PC-3 (cell line): ENCODE data around the gene ACAT2. TPM values are rescaled to one million over a fixed set of nuclear protein-coding genes. Genes with fewer than 3 reads are reported as not detected.
A peak's percentile ranks its signal among the peaks of the same experiment; 100 is the strongest.

Source experiments
- ATAC-seq: fragments of 200-7000 bp; cut with Tn5 transposase; 2 replicates; pipeline ENCODE4 v1.9.1; 2020; ENCODE audit warnings: mild to moderate bottlenecking, moderate library complexity
- BruUV-seq: library from RNA; stranded (reverse); fragments of 400-500 nt; replicated peaks from 2 replicates; lab custom pipeline; 2021; lab: Mats Ljungman, UMichigan
- CTCF ChIA-PET: fragments of 300-600 bp; sonication (Branson Sonifier 250); formaldehyde crosslinking; loops from one replicate; lab custom pipeline; 2022; ENCODE audit warnings: antibody characterized with exemption; lab: Charles Lee
- POLR2A ChIA-PET: fragments of 300-600 bp; sonication (Branson Sonifier 250); formaldehyde crosslinking; loops from one replicate; lab custom pipeline; 2022; ENCODE audit warnings: antibody characterized with exemption; ENCODE audit not compliant: unreplicated experiment; lab: Charles Lee
- DNase-seq: peaks from one replicate; pipeline ENCODE4 v3.0.0-alpha.2; 2015
- H2AFZ ChIP-seq: fragments of 300-600 bp; sonication (generic); 2 replicates; pipeline ENCODE4 v1.6.0; 2016; ENCODE audit warnings: antibody characterized with exemption, low read length
- H3F3A ChIP-seq: fragments of 300-600 bp; sonication (generic); one replicate; pipeline ENCODE4 v1.6.0; 2017; ENCODE audit warnings: antibody characterized with exemption, low read length, control low read depth, mild to moderate bottlenecking; ENCODE audit not compliant: unreplicated experiment
- H3K27ac ChIP-seq: fragments of 300-600 bp; sonication (generic); 2 replicates; pipeline ENCODE4 v1.5.1; 2016; ENCODE audit warnings: mild to moderate bottlenecking, low read length
- H3K27me3 ChIP-seq: fragments of 300-600 bp; sonication (generic); 2 replicates; pipeline ENCODE4 v1.6.1; 2016; ENCODE audit warnings: low read length, mixed read lengths
- H3K36me3 ChIP-seq: fragments of 300-600 bp; sonication (generic); 2 replicates; pipeline ENCODE4 v1.6.1; 2016; ENCODE audit warnings: low read depth, mixed run types, low read length, mixed read lengths
- H3K4me1 ChIP-seq: fragments of 300-600 bp; sonication (generic); 2 replicates; pipeline ENCODE4 v1.5.1; 2016; ENCODE audit warnings: low read length; ENCODE audit not compliant: insufficient read depth
- H3K4me2 ChIP-seq: fragments of 300-600 bp; sonication (generic); 2 replicates; pipeline ENCODE4 v1.6.0; 2016; ENCODE audit warnings: low read length
- H3K4me3 ChIP-seq: fragments of 300-600 bp; sonication (generic); 2 replicates; pipeline ENCODE4 v1.5.1; 2016; ENCODE audit warnings: mild to moderate bottlenecking, low read length, mixed read lengths
- H3K79me2 ChIP-seq: fragments of 300-600 bp; sonication (generic); 2 replicates; pipeline ENCODE4 v1.6.1; 2017; ENCODE audit warnings: low read length, mixed read lengths
- H3K9ac ChIP-seq: fragments of 300-600 bp; sonication (generic); 2 replicates; pipeline ENCODE4 v1.6.0; 2016; ENCODE audit warnings: mild to moderate bottlenecking, low read length
- H3K9me2 ChIP-seq: fragments of 300-600 bp; sonication (generic); replicated peaks from 2 replicates; pipeline ENCODE4 v1.6.1; 2016; ENCODE audit warnings: mixed run types, low read length, mixed read lengths
- H3K9me3 ChIP-seq: fragments of 300-600 bp; sonication (generic); 2 replicates; pipeline ENCODE4 v1.6.1; 2016; ENCODE audit warnings: low read length, mixed read lengths
- H4K20me1 ChIP-seq: fragments of 300-600 bp; sonication (generic); 2 replicates; pipeline ENCODE4 v1.6.1; 2016; ENCODE audit warnings: low read length, mixed read lengths
- EZH2 ChIP-seq: fragments of 300-600 bp; sonication (generic); IDR thresholded peaks from one replicate; pipeline ENCODE4 v1.6.1; 2017; ENCODE audit warnings: antibody characterized with exemption, mild to moderate bottlenecking, low read length; ENCODE audit not compliant: unreplicated experiment
- EZH2phosphoT487 ChIP-seq: fragments of 300-600 bp; sonication (generic); IDR thresholded peaks from 2 replicates; pipeline ENCODE4 v1.6.1; 2018; ENCODE audit warnings: mild to moderate bottlenecking, antibody characterized with exemption, low read length, borderline replicate concordance
- intact Hi-C: fragments of 100-400 bp; cut with micrococcal nuclease; formaldehyde crosslinking; loops from 2 replicates; pipeline ENCODE4 v1.9.0; 2023
- total RNA-seq: library from RNA; depleted of rRNA; stranded (reverse); fragments of >200 nt; gene quantifications from 2 replicates; pipeline ENCODE4 v1.2.3, GENCODE V29; 2014
- TF ChIP-seq, protein P1 (sequence below): fragments of 300-600 bp; sonication (generic); conservative IDR thresholded peaks from 2 replicates; pipeline ENCODE4 v1.5.1; 2017; ENCODE audit warnings: antibody characterized with exemption, low read depth, mild to moderate bottlenecking, low read length

ACAT2 gene
- total RNA-seq, 1 experiment from 2014 or later, result 36.0 TPM

DNA sequence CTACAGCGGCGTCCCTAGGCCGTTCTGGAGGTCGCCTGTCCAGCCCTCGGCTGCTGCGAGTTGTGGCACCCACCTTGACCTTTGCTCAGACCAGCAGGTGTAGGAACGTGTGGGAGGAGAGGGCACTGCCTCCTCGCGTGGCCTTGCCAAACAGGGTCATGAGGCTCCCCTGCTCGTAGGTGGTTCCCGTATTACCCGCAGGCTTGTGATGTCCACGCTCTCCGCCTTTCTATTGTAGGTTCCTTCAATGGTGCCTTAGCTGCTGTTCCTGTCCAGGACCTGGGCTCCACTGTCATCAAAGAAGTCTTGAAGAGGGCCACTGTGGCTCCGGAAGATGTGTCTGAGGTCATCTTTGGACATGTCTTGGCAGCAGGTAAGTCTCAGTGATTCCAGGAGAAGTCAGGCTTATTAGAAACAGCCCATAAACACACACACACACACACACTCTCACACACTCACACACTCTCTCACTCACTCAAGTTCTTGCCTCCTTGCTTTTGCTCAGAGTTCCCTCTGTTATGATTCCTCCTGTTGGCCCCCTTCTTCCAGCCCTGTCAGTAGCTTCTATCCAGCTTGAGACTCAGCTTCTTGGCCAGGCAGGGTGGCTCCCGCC, 942 bp downstream of the ACAT2 start:
- Histone ChIP-seq H4K20me1 (no peaks in the 10 kb centered on the region), H2AFZ (peak overlapping the region; percentile 94), H3K27ac (peak overlapping the region; percentile 38), H3K9ac (peak overlapping the region; percentile 97), H3K36me3 (peaks cover 2% of the 10 kb centered on the region; the same call in 1 of the 2 replicates), H3K4me3 (peak overlapping the region; percentile 87), H3K27me3 (no peaks in the 10 kb centered on the region), H3F3A (no peaks in the 10 kb centered on the region), H3K9me3 (no peaks in the 10 kb centered on the region), H3K4me1 (peaks cover 21% of the 10 kb centered on the region), H3K4me2 (peak overlapping the region; percentile 98), H3K9me2 (no peaks in the 10 kb centered on the region), H3K79me2 (no peaks in the 10 kb centered on the region)
- peak; percentile 3 for ATAC-seq
- TF ChIP-seq, protein P1, sequence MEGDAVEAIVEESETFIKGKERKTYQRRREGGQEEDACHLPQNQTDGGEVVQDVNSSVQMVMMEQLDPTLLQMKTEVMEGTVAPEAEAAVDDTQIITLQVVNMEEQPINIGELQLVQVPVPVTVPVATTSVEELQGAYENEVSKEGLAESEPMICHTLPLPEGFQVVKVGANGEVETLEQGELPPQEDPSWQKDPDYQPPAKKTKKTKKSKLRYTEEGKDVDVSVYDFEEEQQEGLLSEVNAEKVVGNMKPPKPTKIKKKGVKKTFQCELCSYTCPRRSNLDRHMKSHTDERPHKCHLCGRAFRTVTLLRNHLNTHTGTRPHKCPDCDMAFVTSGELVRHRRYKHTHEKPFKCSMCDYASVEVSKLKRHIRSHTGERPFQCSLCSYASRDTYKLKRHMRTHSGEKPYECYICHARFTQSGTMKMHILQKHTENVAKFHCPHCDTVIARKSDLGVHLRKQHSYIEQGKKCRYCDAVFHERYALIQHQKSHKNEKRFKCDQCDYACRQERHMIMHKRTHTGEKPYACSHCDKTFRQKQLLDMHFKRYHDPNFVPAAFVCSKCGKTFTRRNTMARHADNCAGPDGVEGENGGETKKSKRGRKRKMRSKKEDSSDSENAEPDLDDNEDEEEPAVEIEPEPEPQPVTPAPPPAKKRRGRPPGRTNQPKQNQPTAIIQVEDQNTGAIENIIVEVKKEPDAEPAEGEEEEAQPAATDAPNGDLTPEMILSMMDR, result no peak
- TF ChIP-seq EZH2phosphoT487 (no peak), EZH2 (no peak)
- BruUV-seq, result TSS peak; percentile 32
- intact Hi-C loops, result loop anchor here (1.0 kb wide), 1 partner anchor 27 kb away; the partner anchor contains the start of gene TCP1
- DNase-seq, result no peak
- ChIA-PET POLR2A (no interaction called here), CTCF (no interaction called here)

GRCh38 chr6:159766906-159767305, 5.1 kb downstream of the ACAT2 start:
- Histone ChIP-seq H4K20me1 (no peaks in the 10 kb centered on the region), H3K4me3 (no peak overlapping the region), H2AFZ (no peak overlapping the region), H3K79me2 (no peaks in the 10 kb centered on the region), H3K36me3 (peaks cover 4% of the 10 kb centered on the region; the same call in 1 of the 2 replicates), H3F3A (no peaks in the 10 kb centered on the region), H3K9me3 (no peaks in the 10 kb centered on the region), H3K4me1 (no peaks in the 10 kb centered on the region; the same call in 1 of the 2 replicates), H3K4me2 (no peak overlapping the region), H3K27ac (no peak overlapping the region), H3K9ac (no peak overlapping the region), H3K9me2 (no peaks in the 10 kb centered on the region), H3K27me3 (no peaks in the 10 kb centered on the region)
- BruUV-seq, result no TSS peak
- POLR2A ChIA-PET, result no interaction called here
- intact Hi-C loops, result no loop called here
- TF ChIP-seq EZH2, result no peak
- no peak for TF ChIP-seq EZH2phosphoT487
- TF ChIP-seq, protein P1, result no peak
- DNase-seq (no peak), ATAC-seq (no peak)
- CTCF ChIA-PET, result no interaction called here

GRCh38 chr6:159769470-159769869, 7.6 kb downstream of the ACAT2 start:
- H3K27ac ChIP-seq, result no peak overlapping the region
- H3K4me3 ChIP-seq, result no peak overlapping the region
- H3K27me3 ChIP-seq, result no peaks in the 10 kb centered on the region
- no peak overlapping the region for H3K9ac ChIP-seq
- H3K36me3 ChIP-seq, result peaks cover 4% of the 10 kb centered on the region; the same call in 1 of the 2 replicates
- H3K79me2 ChIP-seq, result no peaks in the 10 kb centered on the region
- no peaks in the 10 kb centered on the region for H4K20me1 ChIP-seq
- no peak for TF ChIP-seq EZH2phosphoT487
- TF ChIP-seq EZH2, result no peak
- TF ChIP-seq, protein P1, result no peak
- H3K9me3 ChIP-seq, result no peaks in the 10 kb centered on the region
- H3K9me2 ChIP-seq, result no peaks in the 10 kb centered on the region
- no TSS peak for BruUV-seq
- ATAC-seq, result no peak
- intact Hi-C loops, result no loop called here
- H3K4me2 ChIP-seq, result no peak overlapping the region
- DNase-seq, result no peak
- no peaks in the 10 kb centered on the region for H3F3A ChIP-seq
- ChIA-PET POLR2A (no interaction called here), CTCF (no interaction called here)
- H3K4me1 ChIP-seq, result no peaks in the 10 kb centered on the region
- no peak overlapping the region for H2AFZ ChIP-seq
